Measurements from ENCODE around the gene VPS18.

VPS18 gene

DNA sequence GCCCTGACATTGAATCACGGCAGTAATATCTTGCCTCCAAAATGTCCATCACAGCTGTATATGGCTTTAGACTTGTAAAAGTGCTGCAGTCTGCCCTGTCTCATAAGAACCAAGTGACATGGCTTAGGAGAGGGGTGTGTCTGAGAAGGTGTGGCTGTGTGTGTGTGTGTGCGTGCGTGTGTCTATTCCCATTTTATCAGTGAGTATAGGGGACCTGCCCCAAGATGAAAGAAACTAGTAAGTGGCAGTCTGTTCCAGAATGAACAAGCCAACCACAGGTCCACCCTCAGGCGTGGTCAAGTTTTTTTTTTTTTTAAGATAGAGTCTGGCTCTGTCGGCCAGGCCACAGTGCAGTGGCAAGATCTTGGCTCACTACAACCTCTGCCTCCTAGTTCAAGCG is 14.6 kb upstream of the VPS18 start:
- TF ChIP-seq GATA2 (IDR thresholded peaks at IDR 0.05; ENCODE audit: low read depth, low read length) (no peak), GATA3 (IDR thresholded peaks at IDR 0.05; ENCODE audit: low read depth, low read length) (no peak)

DNA sequence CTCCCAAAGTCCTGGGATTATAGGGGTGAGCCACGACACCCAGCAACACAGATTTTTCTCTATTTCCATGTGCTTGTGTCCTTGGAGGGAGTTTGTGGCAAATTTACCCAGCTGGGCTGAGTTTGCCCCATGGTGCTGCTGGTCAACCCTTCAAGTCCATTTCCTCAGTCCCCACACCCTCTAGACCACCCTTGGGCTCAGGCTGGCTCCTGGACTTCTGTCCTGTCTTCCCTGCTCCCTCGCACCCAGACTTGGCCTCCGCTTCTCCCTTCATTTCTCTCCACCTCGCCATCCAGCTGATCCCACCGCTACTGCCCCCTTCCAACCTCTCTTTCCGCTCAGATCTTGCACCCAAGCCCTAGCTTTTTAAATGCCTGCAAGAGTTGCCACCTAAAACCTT is 12.9 kb upstream of the VPS18 start:
- TF ChIP-seq GATA3 (IDR thresholded peaks at IDR 0.05; ENCODE audit: low read depth, low read length) (no peak), GATA2 (IDR thresholded peaks at IDR 0.05; ENCODE audit: low read depth, low read length) (no peak)

DNA sequence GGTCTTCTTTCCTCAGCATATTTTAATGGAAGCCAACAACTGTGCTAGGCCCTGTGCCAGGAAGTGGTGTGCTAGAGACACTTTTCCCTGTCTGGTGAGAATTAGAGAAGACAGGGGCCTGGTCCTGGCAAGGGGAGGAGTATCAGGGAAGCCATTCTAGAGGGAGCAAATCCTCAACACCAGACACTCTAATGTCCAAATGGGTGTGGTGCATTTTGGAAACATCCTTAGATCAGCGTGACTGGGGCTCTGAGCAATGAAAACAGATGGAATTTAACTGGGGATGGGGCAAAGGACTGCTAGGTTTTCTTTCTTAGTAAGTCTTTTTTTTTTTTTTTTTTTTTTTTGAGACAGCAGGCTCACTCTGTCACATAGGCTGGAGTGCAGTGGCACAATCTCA is 7.7 kb upstream of the VPS18 start:
- TF ChIP-seq GATA3 (IDR thresholded peaks at IDR 0.05; ENCODE audit: low read depth, low read length) (no peak), GATA2 (IDR thresholded peaks at IDR 0.05; ENCODE audit: low read depth, low read length) (no peak)

DNA sequence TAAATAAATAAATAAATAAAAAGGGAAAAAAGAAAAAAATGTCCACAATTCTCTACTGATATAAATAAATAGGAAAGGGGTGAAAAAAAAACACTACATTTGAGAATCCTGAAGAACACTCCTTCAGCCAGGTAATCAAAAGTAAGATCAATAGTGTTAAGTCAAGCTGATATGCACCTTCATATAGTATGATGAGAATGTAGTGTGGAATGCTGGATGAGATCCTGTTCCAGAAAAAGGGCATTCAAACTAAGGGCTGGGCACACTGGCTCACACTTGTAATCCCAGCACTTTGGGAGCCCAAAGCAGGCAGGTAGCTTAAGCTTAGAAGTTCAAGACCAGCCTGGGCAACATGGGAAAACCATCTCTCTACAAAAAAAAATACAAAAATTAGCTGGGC is 5.1 kb upstream of the VPS18 start:
- TF ChIP-seq GATA3 (IDR thresholded peaks at IDR 0.05; ENCODE audit: low read depth, low read length): no peak

DNA sequence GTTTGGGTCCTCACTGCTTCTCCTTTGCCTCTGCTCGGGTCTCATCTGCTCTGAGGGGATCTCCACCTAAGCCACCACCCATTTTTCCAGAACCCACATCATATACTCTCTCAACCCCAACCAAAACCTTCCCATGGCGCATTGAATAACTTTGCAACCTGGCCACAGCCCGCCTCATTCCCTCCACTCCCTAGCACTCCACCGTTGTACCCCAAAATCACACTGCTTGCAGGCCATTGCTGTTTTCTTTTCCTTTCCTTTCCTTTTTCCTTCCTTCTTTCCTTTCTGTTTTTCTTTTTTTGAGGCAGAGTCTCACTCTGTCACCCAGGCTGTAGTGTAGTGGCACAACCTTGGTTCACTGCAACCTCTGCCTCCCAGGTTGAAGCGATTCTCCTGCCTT is 3.1 kb upstream of the VPS18 start:
- no peak for TF ChIP-seq GATA3 (IDR thresholded peaks at IDR 0.05; ENCODE audit: low read depth, low read length)
- TF ChIP-seq GATA2 (IDR thresholded peaks at IDR 0.05; ENCODE audit: low read depth, low read length): no peak

DNA sequence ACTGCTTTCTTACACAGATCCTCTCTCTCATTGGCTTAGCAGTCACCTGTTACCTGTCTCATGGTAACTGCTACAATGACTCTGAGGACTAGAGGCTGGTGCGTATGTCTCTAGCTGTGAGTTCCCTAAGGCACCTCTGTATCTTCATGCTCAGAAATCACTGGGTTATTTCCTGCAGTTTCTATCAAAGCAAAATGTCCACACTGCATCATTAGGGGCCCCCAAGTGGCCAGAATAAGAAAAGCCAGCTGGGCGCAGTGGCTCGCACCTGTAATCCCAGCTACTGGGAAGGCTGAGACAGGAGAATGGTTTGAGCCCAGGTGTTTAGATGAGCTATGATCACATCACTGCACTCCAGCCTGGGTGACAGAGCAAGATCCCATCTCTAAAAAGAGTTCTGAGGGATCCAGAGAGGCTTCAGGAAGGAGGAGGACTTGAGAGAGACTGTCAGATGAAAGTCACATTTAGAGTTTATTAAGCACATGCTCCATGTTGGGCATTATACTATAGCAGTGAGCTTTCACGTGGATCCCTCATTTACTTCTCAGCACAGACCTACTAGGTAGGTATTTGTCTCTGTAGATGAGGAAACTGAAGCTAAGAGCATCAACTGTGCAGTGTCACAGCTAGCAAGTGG is 2.3 kb upstream of the VPS18 start:
- TF ChIP-seq GATA2 (IDR thresholded peaks at IDR 0.05; ENCODE audit: low read depth, low read length): no peak
- no peak for TF ChIP-seq GATA3 (IDR thresholded peaks at IDR 0.05; ENCODE audit: low read depth, low read length)

DNA sequence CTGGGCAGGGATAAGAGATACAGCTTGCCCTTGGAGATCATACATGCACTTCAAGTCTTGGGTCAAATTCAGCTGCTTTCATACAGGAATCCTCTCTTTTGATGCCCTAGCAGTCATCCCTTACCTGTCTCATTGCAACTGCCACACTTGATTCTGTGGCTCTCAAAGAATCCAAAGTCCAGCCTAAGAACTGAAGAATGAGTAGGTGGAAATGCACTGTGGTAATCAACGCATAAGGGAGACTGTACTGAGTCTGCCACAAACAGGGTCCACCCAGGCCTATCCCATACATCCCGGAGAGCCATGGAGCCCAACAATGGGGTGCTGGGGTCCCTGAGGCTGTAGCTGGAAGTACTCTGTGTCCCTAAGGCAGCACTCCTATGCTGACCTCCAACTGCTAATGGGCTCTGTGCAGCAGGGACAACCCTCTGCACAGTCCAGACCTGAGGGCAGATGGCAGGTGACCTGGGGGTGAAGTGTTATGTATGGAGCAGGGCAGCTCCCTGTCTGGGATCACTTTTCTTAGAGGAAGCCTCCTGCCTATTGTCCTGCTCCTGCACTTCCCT is 1.7 kb upstream of the VPS18 start:
- no peak for TF ChIP-seq GATA2 (IDR thresholded peaks at IDR 0.05; ENCODE audit: low read depth, low read length)
- TF ChIP-seq GATA3 (IDR thresholded peaks at IDR 0.05; ENCODE audit: low read depth, low read length): no peak

DNA sequence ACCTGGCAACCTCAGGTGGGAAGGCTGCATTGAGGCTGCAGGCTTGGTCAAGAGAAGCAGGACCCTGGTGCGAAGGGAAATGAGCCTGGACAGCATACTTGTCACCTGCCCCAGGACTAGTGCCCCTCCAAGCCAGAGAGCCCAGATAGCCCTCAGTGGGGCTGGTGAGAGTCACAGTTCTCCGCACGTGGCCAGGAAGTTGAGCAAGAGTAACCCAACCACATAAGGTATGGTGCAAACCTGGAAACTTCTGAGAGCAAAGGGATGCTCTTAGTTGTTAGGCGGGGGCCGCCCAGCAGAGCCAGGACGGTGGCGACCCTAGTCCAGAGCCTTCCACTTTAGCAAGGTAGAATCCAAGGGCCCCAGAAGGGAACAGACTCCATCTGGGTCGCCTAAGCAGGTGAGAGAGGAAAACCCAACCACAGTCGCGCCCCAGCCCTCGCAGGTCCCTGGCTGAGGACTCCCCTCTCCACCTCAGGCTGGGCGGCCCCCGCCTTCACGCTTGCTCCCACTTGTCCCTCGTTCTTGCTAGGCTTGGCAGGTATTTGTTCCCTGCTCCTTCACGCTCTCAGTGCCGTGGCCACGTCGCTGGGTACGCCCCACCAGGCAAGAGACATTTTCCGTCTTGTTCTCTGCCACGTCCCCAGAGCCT is 1.1 kb upstream of the VPS18 start:
- TF ChIP-seq GATA2 (IDR thresholded peaks at IDR 0.05; ENCODE audit: low read depth, low read length) (no peak), GATA3 (IDR thresholded peaks at IDR 0.05; ENCODE audit: low read depth, low read length) (no peak)

DNA sequence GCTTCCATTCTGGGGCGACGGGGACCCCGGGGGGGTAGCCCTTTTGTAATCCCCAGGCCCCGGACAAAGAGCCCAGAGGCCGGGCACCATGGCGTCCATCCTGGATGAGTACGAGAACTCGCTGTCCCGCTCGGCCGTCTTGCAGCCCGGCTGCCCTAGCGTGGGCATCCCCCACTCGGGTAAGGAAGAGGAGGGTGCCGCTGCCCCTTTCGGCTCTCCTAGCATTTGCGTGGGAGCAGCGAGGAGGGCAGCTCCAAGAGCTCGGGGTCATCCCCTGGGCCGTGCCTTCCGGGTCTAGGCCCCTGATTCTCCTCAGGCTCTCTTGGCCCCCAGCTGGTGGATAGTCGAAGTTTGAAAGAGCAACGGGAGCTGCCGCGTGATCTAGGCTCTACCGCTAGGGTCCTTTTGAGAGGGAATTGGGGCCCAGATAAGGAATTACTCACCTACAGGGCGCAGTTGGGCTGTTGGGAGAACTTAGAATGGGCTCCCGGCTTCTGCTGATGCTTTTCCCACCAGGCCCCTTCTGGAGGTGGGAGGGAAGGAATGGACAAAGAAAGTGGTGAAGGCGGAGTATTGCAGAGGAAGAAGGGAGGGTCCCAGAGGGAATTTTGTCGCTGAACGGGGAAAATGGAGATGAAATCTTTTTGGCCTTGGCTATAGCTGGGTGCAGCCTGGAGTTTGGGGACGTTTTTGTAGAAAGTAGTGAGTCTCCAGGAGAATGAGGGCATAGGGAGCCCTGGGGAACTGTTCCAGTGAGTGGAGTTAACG is 615 bp downstream of the VPS18 start:
- TF ChIP-seq GATA2 (IDR thresholded peaks at IDR 0.05; ENCODE audit: low read depth, low read length) (no peak), GATA3 (IDR thresholded peaks at IDR 0.05; ENCODE audit: low read depth, low read length) (no peak)

DNA sequence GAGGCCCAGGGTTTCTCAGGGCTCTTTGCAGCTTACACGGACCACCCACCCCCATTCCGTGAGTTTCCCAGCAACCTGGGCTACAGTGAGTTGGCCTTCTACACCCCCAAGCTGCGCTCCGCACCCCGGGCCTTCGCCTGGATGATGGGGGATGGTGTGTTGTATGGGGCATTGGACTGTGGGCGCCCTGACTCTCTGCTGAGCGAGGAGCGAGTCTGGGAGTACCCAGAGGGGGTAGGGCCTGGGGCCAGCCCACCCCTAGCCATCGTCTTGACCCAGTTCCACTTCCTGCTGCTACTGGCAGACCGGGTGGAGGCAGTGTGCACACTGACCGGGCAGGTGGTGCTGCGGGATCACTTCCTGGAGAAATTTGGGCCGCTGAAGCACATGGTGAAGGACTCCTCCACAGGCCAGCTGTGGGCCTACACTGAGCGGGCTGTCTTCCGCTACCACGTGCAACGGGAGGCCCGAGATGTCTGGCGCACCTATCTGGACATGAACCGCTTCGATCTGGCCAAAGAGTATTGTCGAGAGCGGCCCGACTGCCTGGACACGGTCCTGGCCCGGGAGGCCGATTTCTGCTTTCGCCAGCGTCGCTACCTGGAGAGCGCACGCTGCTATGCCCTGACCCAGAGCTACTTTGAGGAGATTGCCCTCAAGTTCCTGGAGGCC is 5.4 kb downstream of the VPS18 start:
- TF ChIP-seq GATA2 (IDR thresholded peaks at IDR 0.05; ENCODE audit: low read depth, low read length) (no peak), GATA3 (IDR thresholded peaks at IDR 0.05; ENCODE audit: low read depth, low read length) (no peak)

DNA sequence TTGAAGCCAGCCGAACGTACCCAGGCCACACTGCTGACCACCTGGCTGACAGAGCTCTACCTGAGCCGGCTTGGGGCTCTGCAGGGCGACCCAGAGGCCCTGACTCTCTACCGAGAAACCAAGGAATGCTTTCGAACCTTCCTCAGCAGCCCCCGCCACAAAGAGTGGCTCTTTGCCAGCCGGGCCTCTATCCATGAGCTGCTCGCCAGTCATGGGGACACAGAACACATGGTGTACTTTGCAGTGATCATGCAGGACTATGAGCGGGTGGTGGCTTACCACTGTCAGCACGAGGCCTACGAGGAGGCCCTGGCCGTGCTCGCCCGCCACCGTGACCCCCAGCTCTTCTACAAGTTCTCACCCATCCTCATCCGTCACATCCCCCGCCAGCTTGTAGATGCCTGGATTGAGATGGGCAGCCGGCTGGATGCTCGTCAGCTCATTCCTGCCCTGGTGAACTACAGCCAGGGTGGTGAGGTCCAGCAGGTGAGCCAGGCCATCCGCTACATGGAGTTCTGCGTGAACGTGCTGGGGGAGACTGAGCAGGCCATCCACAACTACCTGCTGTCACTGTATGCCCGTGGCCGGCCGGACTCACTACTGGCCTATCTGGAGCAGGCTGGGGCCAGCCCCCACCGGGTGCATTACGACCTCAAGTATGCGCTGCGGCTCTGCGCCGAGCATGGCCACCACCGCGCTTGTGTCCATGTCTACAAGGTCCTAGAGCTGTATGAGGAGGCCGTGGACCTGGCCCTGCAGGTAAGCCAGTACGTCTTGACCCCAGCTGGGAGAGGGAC is 6.2 kb downstream of the VPS18 start:
- no peak for TF ChIP-seq GATA3 (IDR thresholded peaks at IDR 0.05; ENCODE audit: low read depth, low read length)
- TF ChIP-seq GATA2 (IDR thresholded peaks at IDR 0.05; ENCODE audit: low read depth, low read length): no peak

DNA sequence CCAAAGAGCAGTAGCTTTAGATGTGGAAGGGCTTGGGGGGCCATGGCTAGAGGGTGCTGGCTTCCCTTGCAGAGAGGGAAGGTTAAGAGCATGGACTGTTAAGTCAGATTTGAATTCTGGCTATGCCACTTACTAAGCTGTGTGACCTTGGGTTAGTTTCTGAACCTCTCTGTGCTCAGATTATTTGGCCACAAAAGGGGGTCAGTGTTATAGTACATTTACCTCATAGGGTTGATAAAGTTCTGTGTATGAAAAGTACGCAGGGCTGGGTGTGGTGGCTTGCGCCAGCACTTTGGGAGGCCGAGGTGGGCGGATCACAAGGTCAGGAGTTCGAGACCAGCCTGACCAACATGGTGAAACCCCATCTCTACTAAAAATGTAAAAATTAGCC is 6.8 kb downstream of the VPS18 start:
- no peak for TF ChIP-seq GATA3 (IDR thresholded peaks at IDR 0.05; ENCODE audit: low read depth, low read length)
- no peak for TF ChIP-seq GATA2 (IDR thresholded peaks at IDR 0.05; ENCODE audit: low read depth, low read length)

Data from SH-SY5Y (cell line).